ENCODE measurements around the gene MAGI2.
"Not testable (repeated sequence)": the region's sequence is repeated elsewhere in the genome, so short reads cannot be mapped to it uniquely, and the experiment has no call there.

MAGI2 gene

GRCh38 chr7:78334426-78334825 is 1119.0 kb downstream of the MAGI2 start:
- TF ChIP-seq, protein P1, sequence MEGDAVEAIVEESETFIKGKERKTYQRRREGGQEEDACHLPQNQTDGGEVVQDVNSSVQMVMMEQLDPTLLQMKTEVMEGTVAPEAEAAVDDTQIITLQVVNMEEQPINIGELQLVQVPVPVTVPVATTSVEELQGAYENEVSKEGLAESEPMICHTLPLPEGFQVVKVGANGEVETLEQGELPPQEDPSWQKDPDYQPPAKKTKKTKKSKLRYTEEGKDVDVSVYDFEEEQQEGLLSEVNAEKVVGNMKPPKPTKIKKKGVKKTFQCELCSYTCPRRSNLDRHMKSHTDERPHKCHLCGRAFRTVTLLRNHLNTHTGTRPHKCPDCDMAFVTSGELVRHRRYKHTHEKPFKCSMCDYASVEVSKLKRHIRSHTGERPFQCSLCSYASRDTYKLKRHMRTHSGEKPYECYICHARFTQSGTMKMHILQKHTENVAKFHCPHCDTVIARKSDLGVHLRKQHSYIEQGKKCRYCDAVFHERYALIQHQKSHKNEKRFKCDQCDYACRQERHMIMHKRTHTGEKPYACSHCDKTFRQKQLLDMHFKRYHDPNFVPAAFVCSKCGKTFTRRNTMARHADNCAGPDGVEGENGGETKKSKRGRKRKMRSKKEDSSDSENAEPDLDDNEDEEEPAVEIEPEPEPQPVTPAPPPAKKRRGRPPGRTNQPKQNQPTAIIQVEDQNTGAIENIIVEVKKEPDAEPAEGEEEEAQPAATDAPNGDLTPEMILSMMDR (IDR thresholded peaks at IDR 0.05; ENCODE audit: low read depth, low read length), result no peak

DNA sequence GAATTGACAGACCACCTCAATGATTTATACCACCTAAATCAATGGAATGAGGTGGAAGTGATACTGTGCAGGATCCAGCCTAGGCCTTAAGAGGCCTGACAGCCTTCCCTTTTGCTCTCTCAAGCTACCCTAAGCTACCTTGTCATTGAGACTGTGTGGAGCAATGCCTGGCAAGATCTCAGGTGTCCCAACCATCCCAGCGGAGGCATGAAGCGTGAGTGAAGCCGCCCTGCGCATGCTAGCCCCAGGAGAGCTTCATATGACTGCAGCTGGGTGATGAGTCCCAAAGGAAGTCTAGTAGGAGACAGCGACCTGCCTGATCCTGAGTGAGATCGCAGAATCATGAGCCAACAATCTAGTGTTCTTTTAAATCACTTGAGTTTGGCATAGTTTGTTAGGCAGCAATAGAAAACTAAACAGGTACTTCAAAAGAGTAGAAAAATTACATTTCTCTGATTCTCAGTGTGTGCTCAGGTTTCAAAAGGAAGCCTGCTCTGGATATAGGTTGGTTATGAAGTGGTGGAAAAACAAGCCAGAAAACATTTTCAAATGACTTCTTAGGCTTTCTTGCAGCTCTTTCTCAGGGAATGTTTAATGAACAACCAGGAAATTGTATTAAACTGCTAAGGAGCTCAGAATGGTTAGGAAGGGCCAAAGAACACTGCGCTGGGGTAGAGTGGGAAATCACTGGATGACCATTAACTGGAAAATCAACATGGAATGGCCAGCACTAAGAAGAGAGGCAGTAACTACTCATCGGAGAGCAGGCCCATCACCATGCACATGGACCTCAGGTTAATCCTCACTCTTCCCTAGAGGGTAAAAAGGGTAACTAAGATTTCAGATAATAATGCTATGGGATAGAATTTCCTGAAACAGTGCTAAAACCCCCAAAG is 1119.7 kb downstream of the MAGI2 start:
- TF ChIP-seq, protein P1 (IDR thresholded peaks at IDR 0.05; ENCODE audit: low read depth, low read length), result no peak
- no peak for DNase-seq (ENCODE audit: extremely low read depth, low read depth)

More at GRCh38 chr7:78334426-78334825, 1119.0 kb downstream of the MAGI2 start:
- DNase-seq (ENCODE audit: extremely low read depth, low read depth), result no peak

GRCh38 chr7:78329001-78329655 is 1124.3 kb downstream of the MAGI2 start:
- DNase-seq (ENCODE audit: extremely low read depth, low read depth), result no peak
- TF ChIP-seq, protein P1 (IDR thresholded peaks at IDR 0.05; ENCODE audit: low read depth, low read length), result no peak

- no peak for DNase-seq (ENCODE audit: extremely low read depth, low read depth)
- TF ChIP-seq, protein P1 (IDR thresholded peaks at IDR 0.05; ENCODE audit: low read depth, low read length), result no peak
Observed at GRCh38 chr7:78327718-78328117, 1125.7 kb downstream of the MAGI2 start.

- TF ChIP-seq, protein P1 (IDR thresholded peaks at IDR 0.05; ENCODE audit: low read depth, low read length), result no peak
- DNase-seq (ENCODE audit: extremely low read depth, low read depth), result no peak
Observed at GRCh38 chr7:78326876-78327275, 1126.6 kb downstream of the MAGI2 start.

DNA sequence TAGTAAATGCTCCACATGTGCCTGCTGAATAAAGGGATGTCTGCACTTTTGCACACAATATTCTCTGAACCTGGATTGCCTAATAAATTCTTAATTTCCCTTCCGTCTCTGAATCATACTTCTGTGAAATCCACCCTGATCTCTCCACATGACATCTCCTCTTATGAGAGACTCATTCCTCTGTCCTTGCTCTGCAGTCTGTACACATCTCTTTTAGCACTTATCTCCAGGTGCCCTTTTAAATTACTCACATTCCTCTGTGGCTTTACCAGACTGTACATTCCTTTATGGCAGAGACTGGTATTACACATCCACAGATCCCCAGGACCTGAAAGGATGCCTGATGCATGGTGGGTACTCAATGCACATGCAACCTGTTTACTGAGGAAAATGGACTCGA is 1127.3 kb downstream of the MAGI2 start:
- TF ChIP-seq, protein P1 (IDR thresholded peaks at IDR 0.05; ENCODE audit: low read depth, low read length), result no peak
- DNase-seq (ENCODE audit: extremely low read depth, low read depth), result no peak

DNA sequence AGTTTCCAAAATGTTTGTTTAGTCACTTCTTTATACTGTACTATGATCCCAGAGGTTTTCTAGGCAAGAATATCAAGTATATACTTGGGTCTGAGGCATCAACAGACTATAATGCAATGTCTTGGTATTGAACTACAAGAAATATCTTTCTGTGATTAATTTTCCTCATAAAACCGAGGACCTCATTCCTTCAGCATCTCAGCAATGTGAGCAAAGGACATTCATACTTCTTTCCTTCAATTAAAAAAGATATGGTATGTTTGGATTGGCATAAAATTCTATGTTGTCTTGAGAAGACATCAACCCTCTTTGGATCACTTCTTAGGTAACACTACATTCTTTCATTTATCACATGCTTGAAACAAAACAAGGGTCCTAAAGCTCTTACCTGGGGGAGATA is 1130.3 kb downstream of the MAGI2 start:
- TF ChIP-seq, protein P1 (IDR thresholded peaks at IDR 0.05; ENCODE audit: low read depth, low read length), result no peak
- DNase-seq (ENCODE audit: extremely low read depth, low read depth), result no peak

DNA sequence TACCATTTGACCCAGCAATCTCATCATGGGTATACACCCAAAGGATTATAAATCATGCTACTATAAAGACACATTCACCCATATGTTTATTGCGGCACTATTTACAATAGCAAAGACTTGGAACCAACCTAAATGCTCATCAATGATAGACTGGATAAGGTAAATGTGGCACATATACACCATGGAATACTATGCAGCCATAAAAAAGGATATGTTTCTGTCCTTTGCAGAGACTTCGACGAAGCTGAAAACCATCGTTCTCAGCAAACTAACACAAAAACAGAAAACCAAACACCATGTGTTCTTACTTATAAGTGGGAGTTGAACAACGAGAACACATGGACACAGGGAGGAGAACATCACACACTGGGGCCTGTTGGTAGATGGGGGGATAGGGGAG is 1131.2 kb downstream of the MAGI2 start:
- not testable (repeated sequence) for DNase-seq (ENCODE audit: extremely low read depth, low read depth)

All from AG09319 (cell line).